HG03066 (cell line): ENCODE results near the gene GALNT2.

Source experiments
- ATAC-seq: cut with Tn5 transposase; IDR thresholded peaks from one replicate; pipeline ENCODE4 v1.9.1; 2021; ENCODE audit warnings: low read depth; ENCODE audit not compliant: unreplicated experiment

Gene GALNT2

GRCh38 chr1:230156536-230156935, 89.5 kb downstream of the GALNT2 start:
- no peak for ATAC-seq

GRCh38 chr1:230157420-230158390, 90.7 kb downstream of the GALNT2 start:
- no peak for ATAC-seq

GRCh38 chr1:230158415-230159291, 91.6 kb downstream of the GALNT2 start:
- ATAC-seq = no peak

GRCh38 chr1:230159580-230159979, 92.5 kb downstream of the GALNT2 start:
- no peak for ATAC-seq

GRCh38 chr1:230160957-230161771, 94.1 kb downstream of the GALNT2 start:
- no peak for ATAC-seq

- no peak for ATAC-seq
These were observed 96.2 kb downstream of the GALNT2 start for GRCh38 chr1:230163205-230163604.

GRCh38 chr1:230163719-230164118, 96.7 kb downstream of the GALNT2 start:
- ATAC-seq = no peak

- no peak for ATAC-seq
These were observed 98.5 kb downstream of the GALNT2 start for GRCh38 chr1:230165536-230165935.

- ATAC-seq = no peak
These were observed 99.5 kb downstream of the GALNT2 start for GRCh38 chr1:230166366-230167132.

GRCh38 chr1:230167419-230167852, 100.4 kb downstream of the GALNT2 start:
- no peak for ATAC-seq

GRCh38 chr1:230169454-230170152, 102.6 kb downstream of the GALNT2 start:
- ATAC-seq = peak; percentile 52

GRCh38 chr1:230170153-230170547, 103.1 kb downstream of the GALNT2 start:
- peak; percentile 46 for ATAC-seq

- ATAC-seq = no peak
These were observed 103.6 kb downstream of the GALNT2 start for GRCh38 chr1:230170622-230171021.

- no peak for ATAC-seq
These were observed 104.4 kb downstream of the GALNT2 start for GRCh38 chr1:230171356-230172015.

- ATAC-seq = no peak
These were observed 105.0 kb downstream of the GALNT2 start for GRCh38 chr1:230172016-230172537.

- ATAC-seq = no peak
These were observed 106.3 kb downstream of the GALNT2 start for GRCh38 chr1:230173187-230173975.

- no peak for ATAC-seq
These were observed 107.0 kb downstream of the GALNT2 start for GRCh38 chr1:230174041-230174440.
